ENCODE measurements around the gene KRT2.

DNA sequence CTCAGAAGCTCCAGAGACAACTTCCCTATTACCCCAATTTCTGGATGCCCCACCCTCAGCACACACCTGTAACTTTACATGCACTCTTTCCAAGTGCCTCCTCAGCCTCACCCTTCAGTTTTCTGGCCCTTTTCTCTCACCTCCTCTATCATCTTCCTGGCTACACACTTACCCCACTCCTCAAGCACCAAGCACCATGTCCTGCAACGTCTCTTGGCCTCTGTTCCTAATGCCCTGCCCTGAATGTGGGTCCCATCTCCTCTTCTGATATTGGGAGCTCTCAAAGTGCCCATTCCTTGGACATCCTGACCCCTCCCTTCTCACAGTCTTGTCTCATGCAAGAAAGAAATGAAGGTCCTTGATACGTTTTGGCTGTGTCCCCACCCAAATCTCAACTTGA lies 51.9 kb downstream of the KRT2 start:
- TF ChIP-seq POLR2A (IDR thresholded peaks at IDR 0.05) = no peak
- TF ChIP-seq, protein P1, sequence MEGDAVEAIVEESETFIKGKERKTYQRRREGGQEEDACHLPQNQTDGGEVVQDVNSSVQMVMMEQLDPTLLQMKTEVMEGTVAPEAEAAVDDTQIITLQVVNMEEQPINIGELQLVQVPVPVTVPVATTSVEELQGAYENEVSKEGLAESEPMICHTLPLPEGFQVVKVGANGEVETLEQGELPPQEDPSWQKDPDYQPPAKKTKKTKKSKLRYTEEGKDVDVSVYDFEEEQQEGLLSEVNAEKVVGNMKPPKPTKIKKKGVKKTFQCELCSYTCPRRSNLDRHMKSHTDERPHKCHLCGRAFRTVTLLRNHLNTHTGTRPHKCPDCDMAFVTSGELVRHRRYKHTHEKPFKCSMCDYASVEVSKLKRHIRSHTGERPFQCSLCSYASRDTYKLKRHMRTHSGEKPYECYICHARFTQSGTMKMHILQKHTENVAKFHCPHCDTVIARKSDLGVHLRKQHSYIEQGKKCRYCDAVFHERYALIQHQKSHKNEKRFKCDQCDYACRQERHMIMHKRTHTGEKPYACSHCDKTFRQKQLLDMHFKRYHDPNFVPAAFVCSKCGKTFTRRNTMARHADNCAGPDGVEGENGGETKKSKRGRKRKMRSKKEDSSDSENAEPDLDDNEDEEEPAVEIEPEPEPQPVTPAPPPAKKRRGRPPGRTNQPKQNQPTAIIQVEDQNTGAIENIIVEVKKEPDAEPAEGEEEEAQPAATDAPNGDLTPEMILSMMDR (IDR thresholded peaks at IDR 0.05) = no peak

All from body of pancreas (tissue), 4 donors.